H7 (cell line): ENCODE data around the gene MVK. TPM values are rescaled to one million over a fixed set of nuclear protein-coding genes. Genes with fewer than 3 reads are reported as not detected.

Source experiments
- DNase-seq: peaks from one replicate; pipeline ENCODE4 v3.0.0; 2012
- H3K27me3 ChIP-seq: 2 replicates; pipeline ENCODE4 v1.6.0; 2011; ENCODE audit warnings: mild to moderate bottlenecking, low read length; ENCODE audit not compliant: control insufficient read depth, insufficient read depth
- H3K36me3 ChIP-seq: replicated peaks from 2 replicates; pipeline ENCODE4 v1.5.1; 2011; ENCODE audit warnings: low read length; ENCODE audit not compliant: control insufficient read depth, insufficient read depth
- H3K4me3 ChIP-seq: 2 replicates; pipeline ENCODE4 v1.5.1; 2011; ENCODE audit warnings: low read depth, mild to moderate bottlenecking, control low read depth, low read length, moderate library complexity; ENCODE audit not compliant: insufficient read depth
- total RNA-seq: library from RNA; depleted of rRNA; stranded (reverse); fragments of >200 nt; shearing (Covaris generic); gene quantifications from 2 replicates; pipeline ENCODE4 v1.2.3, GENCODE V29; 2014

MVK gene
- total RNA-seq, 1 experiment from 2014 or later = 47.1 TPM

GRCh38 chr12:109582636-109583035 is 9.0 kb downstream of the MVK start:
- peak; percentile 77 for DNase-seq
- peaks cover 13% of the 10 kb centered on the region for H3K36me3 ChIP-seq
- H3K27me3 ChIP-seq = no peaks in the 10 kb centered on the region
- no peak overlapping the region for H3K4me3 ChIP-seq

GRCh38 chr12:109583733-109584132 is 10.1 kb downstream of the MVK start:
- Histone ChIP-seq H3K4me3 (no peak overlapping the region), H3K36me3 (peaks cover 6% of the 10 kb centered on the region), H3K27me3 (no peaks in the 10 kb centered on the region)
- no peak for DNase-seq

- no peaks in the 10 kb centered on the region for H3K27me3 ChIP-seq
- peaks cover 2% of the 10 kb centered on the region for H3K36me3 ChIP-seq
- H3K4me3 ChIP-seq = no peak overlapping the region
- DNase-seq = no peak
These were observed 13.0 kb downstream of the MVK start for GRCh38 chr12:109586385-109587296.

- Histone ChIP-seq H3K36me3 (peaks cover 3% of the 10 kb centered on the region), H3K27me3 (no peaks in the 10 kb centered on the region), H3K4me3 (no peak overlapping the region)
- no peak for DNase-seq
These were observed 14.3 kb downstream of the MVK start for GRCh38 chr12:109587921-109588320.

DNA sequence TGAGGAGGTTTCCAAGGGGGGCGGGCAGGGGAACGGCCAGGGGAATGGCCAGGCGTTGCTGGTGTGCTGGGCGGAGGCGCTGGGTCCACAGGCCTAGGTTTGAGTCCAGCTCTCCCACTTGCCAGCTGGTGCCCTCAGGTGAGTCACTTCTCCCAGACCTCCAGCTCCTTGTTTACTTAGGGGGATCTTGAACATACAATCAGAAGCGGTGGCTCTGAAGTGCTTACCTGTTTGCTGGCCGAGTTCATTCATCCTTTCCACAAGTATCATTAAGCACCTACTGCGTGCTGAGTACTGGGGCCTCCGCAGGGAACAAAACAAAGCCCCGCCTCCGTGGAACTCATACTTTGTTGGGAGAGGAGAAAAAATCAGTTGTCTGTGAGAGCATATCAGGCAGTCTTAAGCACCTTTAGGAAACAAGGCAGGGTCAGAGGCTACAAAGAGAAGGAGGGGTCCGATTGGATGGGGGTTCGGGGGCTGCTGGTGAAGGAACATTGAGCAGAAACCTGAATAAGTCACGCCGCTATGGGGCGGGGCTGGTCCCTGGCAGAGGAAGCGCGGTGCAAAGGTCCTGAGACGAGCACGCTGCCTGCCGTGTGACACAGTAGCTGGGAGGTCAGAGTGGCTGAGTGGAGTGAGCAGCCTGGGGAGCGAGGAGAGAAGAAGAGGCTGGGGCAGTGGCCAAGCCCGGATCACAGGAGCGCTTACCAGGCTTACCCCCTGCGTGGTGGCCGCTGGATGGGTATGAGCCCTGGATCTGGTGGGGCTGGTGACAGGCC is 15.1 kb downstream of the MVK start:
- Histone ChIP-seq H3K4me3 (no peak overlapping the region), H3K27me3 (no peaks in the 10 kb centered on the region), H3K36me3 (peaks cover 3% of the 10 kb centered on the region)
- no peak for DNase-seq

GRCh38 chr12:109589240-109589590 is 15.6 kb downstream of the MVK start:
- no peak for DNase-seq
- Histone ChIP-seq H3K4me3 (no peak overlapping the region), H3K27me3 (no peaks in the 10 kb centered on the region), H3K36me3 (peaks cover 3% of the 10 kb centered on the region)

GRCh38 chr12:109589691-109590245 is 16.2 kb downstream of the MVK start:
- peaks cover 3% of the 10 kb centered on the region for H3K36me3 ChIP-seq
- H3K4me3 ChIP-seq = no peak overlapping the region
- H3K27me3 ChIP-seq = no peaks in the 10 kb centered on the region
- DNase-seq = no peak

DNA sequence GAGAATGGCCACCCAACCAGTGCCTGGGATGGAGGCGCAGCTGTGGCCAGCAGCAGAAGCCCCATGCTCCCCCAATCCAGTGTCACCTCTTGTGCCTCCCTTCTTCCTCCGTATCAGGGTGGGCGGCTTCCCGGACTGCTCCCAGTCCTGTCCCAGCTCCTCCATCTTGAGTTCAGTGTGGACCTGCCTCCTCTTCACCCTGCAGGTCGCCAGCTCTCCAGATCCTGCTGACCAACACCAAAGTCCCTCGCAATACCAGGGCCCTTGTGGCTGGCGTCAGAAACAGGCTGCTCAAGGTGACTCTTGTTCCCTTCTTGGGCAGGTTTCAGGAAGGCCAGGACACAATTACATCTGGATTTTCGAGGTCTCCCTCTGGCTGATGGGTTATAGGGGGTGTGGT is 17.0 kb downstream of the MVK start:
- Histone ChIP-seq H3K4me3 (no peak overlapping the region), H3K27me3 (no peaks in the 10 kb centered on the region), H3K36me3 (peaks cover 3% of the 10 kb centered on the region)
- no peak for DNase-seq

DNA sequence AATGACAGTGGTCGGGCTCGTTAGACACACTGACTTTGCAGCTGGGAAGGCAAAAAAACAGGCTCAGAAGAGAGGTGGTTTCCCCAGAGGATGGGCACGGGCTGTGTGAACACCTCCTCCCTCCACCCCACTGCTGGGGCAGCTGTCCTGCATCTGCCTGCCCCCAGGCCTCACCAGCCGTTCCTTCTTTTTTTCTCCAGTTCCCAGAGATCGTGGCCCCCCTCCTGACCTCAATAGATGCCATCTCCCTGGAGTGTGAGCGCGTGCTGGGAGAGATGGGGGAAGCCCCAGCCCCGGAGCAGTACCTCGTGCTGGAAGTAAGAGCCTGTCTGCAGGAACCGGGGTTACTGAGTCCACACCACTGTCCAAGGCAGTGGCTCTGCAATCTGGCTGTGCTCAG is 17.4 kb downstream of the MVK start:
- no peak overlapping the region for H3K4me3 ChIP-seq
- no peaks in the 10 kb centered on the region for H3K27me3 ChIP-seq
- peaks cover 3% of the 10 kb centered on the region for H3K36me3 ChIP-seq
- DNase-seq = no peak

DNA sequence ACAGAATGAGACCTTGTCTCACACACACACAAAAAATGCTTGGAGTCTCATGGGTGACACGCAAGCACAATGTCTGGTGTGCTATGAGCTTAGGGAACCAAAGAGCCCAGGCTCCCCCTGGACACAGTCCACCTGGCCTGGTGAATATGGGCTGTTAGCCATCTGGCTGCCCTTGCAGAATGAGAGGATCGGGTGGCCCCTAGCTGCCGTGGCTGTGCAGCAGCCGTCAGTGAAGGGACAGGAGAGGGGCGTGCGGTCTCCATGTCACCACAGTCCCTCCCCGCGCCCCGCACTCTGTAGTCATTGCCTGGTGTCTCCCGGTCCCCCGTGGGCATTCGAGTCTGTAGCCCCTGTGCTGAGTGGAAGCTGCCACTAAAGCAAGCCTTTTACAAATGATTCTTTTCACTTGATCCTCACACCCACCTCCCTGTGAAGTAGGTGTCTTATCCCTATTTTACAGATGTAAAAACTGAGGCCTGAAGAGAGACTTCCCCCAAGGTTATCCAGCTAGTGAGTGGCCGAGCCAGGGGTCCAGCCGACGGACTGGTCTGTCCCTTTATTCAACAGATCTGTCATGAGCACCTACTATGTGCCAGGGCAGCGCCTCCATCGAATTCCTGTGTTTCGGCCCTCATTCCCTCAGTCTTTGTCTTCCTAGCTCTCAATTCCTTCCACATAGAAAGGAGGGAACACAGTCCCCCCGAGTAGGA is 18.8 kb downstream of the MVK start:
- no peaks in the 10 kb centered on the region for H3K27me3 ChIP-seq
- H3K36me3 ChIP-seq = peaks cover 3% of the 10 kb centered on the region
- no peak overlapping the region for H3K4me3 ChIP-seq
- DNase-seq = no peak

DNA sequence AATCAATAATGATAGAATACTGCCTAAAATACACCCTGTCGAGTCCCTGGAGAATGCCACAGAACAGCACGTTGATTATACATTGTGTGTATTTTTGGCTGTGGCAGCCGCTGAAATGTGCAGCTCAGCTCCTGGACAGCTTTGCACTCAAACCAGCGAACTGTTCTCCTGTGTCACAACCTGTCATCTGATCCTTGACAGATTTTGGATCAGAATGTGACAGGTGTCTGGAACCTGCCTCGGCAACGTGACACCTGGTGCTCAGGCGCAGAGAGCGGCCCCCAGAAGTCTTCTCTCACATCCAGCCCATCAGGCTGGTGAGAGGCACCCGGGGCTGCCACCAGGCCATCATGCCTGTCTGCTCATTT is 19.3 kb downstream of the MVK start:
- DNase-seq = no peak
- H3K36me3 ChIP-seq = peaks cover 3% of the 10 kb centered on the region
- H3K27me3 ChIP-seq = no peaks in the 10 kb centered on the region
- H3K4me3 ChIP-seq = no peak overlapping the region

DNA sequence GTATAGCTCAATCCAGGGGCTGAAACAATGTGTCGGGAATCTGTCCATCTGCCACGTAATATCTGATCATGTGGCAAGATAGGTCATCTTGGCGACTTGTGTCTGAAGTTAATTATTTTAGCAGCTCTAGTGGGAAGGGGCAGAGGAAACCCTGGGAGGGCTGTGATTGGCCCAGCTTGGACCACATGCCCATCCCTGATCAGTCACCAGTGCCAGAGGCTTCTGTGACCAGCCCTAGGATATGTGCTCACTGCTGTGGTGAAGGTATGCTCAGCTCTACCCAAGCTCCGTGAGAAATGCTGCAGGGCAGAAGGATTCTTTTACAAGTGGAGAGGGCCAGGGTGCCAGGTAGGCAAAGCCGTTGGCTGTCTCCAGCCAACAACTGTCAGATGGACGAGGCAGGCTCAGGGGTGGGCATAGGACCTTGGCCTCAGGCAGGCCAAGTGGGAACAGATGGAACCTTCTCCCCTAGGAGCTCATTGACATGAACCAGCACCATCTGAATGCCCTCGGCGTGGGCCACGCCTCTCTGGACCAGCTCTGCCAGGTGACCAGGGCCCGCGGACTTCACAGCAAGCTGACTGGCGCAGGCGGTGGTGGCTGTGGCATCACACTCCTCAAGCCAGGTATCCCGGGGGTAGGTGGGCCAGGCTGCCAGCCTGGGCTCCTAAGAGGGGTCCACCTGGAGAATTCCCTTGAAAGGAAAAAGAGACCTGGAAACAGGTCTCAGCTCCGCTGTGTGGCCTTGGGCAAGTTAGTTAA is 21.1 kb downstream of the MVK start:
- Histone ChIP-seq H3K27me3 (no peaks in the 10 kb centered on the region), H3K36me3 (peaks cover 3% of the 10 kb centered on the region), H3K4me3 (no peak overlapping the region)
- DNase-seq = no peak

DNA sequence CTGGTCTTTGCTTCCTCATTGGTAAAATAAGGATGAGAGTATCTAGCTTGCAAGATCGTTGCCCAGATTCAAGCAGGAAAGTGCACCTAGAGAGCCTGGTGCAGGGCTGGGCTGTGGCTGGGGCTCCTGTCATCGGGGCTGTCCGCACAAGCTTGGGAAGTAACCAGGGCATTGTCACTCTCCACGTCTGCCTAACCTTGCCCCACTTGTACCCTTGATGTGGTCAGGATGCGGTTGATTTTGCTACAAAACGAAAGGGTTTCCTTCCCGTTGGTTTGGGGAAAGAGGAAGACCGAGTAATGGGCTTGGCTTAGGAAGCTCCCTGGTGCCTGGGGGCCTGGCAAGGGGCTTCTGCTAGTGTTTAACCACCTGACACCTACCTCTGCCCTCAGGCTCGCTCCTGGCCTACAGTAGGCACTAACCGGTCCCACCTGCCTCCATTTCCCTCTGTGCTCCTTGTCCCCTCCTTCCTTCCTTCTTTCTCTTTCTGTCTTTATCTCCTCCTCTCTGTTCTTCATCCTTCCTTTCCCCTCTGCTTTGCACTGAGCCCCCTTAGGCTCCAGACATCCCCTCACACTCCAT is 21.8 kb downstream of the MVK start:
- no peak for DNase-seq
- no peak overlapping the region for H3K4me3 ChIP-seq
- no peaks in the 10 kb centered on the region for H3K27me3 ChIP-seq
- H3K36me3 ChIP-seq = peaks cover 3% of the 10 kb centered on the region
